Lung (tissue), 12 donors: ENCODE measurements around the gene CHRNA4. TPM values are rescaled to one million over a fixed set of nuclear protein-coding genes. Genes with fewer than 3 reads are reported as not detected.

Experiments
- ATAC-seq: fragments of 200-7000 bp; cut with Tn5 transposase; one replicate; pipeline ENCODE4 v1.9.1; 2020; ENCODE audit warnings: moderate number of reproducible peaks; ENCODE audit not compliant: insufficient read depth, low FRiP score
- DNase-seq, 3 donors: peaks; one replicate each; pipeline ENCODE4 v3.0.0-alpha.2; 2013 to 2017
- H3K27ac ChIP-seq, 2 donors: one replicate each; pipeline ENCODE4 v1.5.1; 2013; ENCODE audit warnings: mild to moderate bottlenecking in 2 of 2, moderate library complexity in 2 of 2, control low read depth in 1 of 2, inconsistent platforms in 1 of 2, low read depth in 1 of 2, low read length in 1 of 2
- H3K27me3 ChIP-seq, 3 donors: one replicate each; pipeline ENCODE4 v1.5.1; 2013; ENCODE audit warnings: low read length in 2 of 3; ENCODE audit not compliant: control insufficient read depth in 3 of 3, insufficient read depth in 3 of 3
- H3K36me3 ChIP-seq, 4 donors: one replicate each; pipeline ENCODE4 v1.5.1; 2013; ENCODE audit warnings: low read length in 4 of 4, mild to moderate bottlenecking in 1 of 4, moderate library complexity in 1 of 4; ENCODE audit not compliant: control insufficient read depth in 4 of 4, insufficient read depth in 4 of 4
- H3K4me1 ChIP-seq, 5 donors: one replicate each; pipeline ENCODE4 v1.5.1; 2013; ENCODE audit warnings: low read length in 5 of 5, mild to moderate bottlenecking in 2 of 5, moderate library complexity in 1 of 5; ENCODE audit not compliant: control insufficient read depth in 5 of 5, insufficient read depth in 5 of 5
- H3K4me3 ChIP-seq: one replicate; pipeline ENCODE4 v1.5.1; 2013; ENCODE audit warnings: mild to moderate bottlenecking, control low read depth, moderate library complexity
- H3K9ac ChIP-seq, 2 donors: one replicate each; pipeline ENCODE4 v1.5.1; 2013; ENCODE audit warnings: low read length in 2 of 2, control low read depth in 1 of 2; ENCODE audit not compliant: insufficient read depth in 1 of 2
- H3K9me3 ChIP-seq, 4 donors: one replicate each; pipeline ENCODE4 v1.5.1; 2013; ENCODE audit warnings: low read length in 3 of 4, mild to moderate bottlenecking in 1 of 4, moderate library complexity in 1 of 4; ENCODE audit not compliant: control insufficient read depth in 4 of 4, insufficient read depth in 3 of 4
- WGBS, 2 donors: extraction: QIAGEN DNeasy Blood & Tissue Kit; methylation state at CpG; one replicate each; pipeline ENCODE4 v1.1.7; 2013; 5-methylcytosine and 5-hydroxymethylcytosine counted together
- polyA plus RNA-seq, 2 donors: library from polyadenylated mRNA; stranded (reverse); fragments of 200-250 nt; gene quantifications; one replicate each; pipeline ENCODE4 v1.2.1, GENCODE V29; 2013
- total RNA-seq, 2 donors: library from RNA; depleted of rRNA in 1 of 2; stranded (reverse); fragments of >200 nt in 1 of 2; gene quantifications; one replicate each; pipeline ENCODE4 v1.2.1, GENCODE V29; 2014 to 2021
- TF ChIP-seq, protein P1 (sequence below): IDR thresholded peaks from 2 replicates; pipeline ENCODE4 v1.5.1; 2012; ENCODE audit warnings: mild to moderate bottlenecking; ENCODE audit errors: control extremely low read depth, extremely low read depth
- donor health status: control.
- donor health status: control.
- donor health status: Bipolar disorder and iron deficiency.
- donor health status: healthy.
- donor health status: DM: yes; HTN: yes; CAD: no.

Gene CHRNA4
- total and polyA plus RNA-seq, 4 donors = 0.01 to 1.1 (median 0.46) TPM

DNA sequence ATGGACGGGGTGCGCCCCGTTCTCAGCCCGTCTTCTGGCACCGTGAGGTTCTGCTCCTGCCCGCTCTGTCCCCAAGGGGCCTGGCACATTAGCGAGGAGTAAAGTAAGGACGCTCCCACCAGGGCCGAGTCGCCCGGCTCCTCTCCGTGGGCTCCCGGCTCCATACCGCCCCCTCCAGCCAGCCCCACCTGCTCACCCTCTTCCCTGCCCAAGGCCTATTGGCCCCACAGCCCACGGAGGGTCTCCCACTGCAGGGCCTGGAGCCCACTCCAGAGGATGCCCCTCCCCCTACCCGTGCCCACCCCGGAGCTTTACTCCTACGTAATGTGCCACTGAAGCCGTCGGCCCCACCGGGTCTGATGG, 47.5 kb upstream of the CHRNA4 start:
- Histone ChIP-seq H3K4me1 (peaks cover 0 to 13% (median 0%) of the 10 kb centered on the region in 5 donors), H3K27me3 (peaks cover 0 to 10% (median 0%) of the 10 kb centered on the region in 3 donors), H3K4me3 (no peak overlapping the region), H3K9ac (no peak overlapping the region), H3K27ac (no peak overlapping the region), H3K36me3 (no peaks in the 10 kb centered on the region), H3K9me3 (peaks cover 0 to 7% (median 0%) of the 10 kb centered on the region in 4 donors)
- TF ChIP-seq, protein P1, sequence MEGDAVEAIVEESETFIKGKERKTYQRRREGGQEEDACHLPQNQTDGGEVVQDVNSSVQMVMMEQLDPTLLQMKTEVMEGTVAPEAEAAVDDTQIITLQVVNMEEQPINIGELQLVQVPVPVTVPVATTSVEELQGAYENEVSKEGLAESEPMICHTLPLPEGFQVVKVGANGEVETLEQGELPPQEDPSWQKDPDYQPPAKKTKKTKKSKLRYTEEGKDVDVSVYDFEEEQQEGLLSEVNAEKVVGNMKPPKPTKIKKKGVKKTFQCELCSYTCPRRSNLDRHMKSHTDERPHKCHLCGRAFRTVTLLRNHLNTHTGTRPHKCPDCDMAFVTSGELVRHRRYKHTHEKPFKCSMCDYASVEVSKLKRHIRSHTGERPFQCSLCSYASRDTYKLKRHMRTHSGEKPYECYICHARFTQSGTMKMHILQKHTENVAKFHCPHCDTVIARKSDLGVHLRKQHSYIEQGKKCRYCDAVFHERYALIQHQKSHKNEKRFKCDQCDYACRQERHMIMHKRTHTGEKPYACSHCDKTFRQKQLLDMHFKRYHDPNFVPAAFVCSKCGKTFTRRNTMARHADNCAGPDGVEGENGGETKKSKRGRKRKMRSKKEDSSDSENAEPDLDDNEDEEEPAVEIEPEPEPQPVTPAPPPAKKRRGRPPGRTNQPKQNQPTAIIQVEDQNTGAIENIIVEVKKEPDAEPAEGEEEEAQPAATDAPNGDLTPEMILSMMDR = no peak
- ATAC-seq (no peak), DNase-seq (no peak)
- WGBS, 2 donors = 89 to 91% methylated on average over 17 to 21 of the region's 21 CpGs

DNA sequence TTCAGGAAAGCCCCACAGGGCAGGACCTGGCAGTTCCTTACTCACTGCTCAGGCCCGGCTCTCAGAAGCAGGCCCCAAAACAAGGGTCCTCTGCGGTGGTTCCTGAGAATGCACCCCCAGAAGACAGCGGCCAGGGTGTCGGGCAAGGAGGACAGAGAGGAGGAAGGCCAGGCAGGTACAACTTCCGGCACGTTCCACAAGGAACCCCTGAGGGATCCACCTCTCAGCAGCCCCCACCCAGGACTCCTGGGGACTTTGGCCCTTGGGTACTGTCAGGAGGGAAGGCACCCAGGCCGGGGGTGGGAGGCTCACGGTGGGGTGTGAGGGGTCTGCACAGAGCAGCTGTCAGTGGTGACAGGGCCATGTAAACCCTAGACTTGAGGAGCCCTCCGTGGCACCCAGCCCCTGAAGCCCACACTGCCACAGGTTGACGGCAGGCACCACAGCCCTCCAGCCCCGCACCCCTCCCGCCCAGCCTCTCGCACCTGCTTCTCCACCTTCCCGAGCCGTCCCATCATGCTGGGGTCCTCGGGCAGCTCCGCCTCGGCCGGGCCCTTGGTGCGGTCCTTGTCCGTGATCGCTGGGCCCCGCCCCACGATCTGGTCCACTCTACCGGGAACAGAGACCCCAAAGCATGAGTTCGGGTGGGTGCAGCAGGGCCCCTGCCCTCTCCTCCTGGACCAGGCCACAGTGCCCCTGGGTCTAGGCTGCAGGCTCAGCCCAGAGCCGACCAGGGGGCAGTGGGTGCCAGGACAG, 47.0 kb upstream of the CHRNA4 start:
- peaks cover 0 to 12% (median 0%) of the 10 kb centered on the region in 4 donors for H3K9me3 ChIP-seq
- DNase-seq (no peak), ATAC-seq (no peak)
- H3K4me3 ChIP-seq = no peak overlapping the region
- H3K36me3 ChIP-seq = no peaks in the 10 kb centered on the region
- no peak overlapping the region for H3K27ac ChIP-seq
- H3K27me3 ChIP-seq = peaks cover 0 to 16% (median 5%) of the 10 kb centered on the region in 3 donors
- peaks cover 0 to 13% (median 0%) of the 10 kb centered on the region in 5 donors for H3K4me1 ChIP-seq
- TF ChIP-seq, protein P1 = no peak
- H3K9ac ChIP-seq = no peak overlapping the region
- WGBS, 2 donors = 89 to 95% methylated on average over 21 to 27 of the region's 27 CpGs

DNA sequence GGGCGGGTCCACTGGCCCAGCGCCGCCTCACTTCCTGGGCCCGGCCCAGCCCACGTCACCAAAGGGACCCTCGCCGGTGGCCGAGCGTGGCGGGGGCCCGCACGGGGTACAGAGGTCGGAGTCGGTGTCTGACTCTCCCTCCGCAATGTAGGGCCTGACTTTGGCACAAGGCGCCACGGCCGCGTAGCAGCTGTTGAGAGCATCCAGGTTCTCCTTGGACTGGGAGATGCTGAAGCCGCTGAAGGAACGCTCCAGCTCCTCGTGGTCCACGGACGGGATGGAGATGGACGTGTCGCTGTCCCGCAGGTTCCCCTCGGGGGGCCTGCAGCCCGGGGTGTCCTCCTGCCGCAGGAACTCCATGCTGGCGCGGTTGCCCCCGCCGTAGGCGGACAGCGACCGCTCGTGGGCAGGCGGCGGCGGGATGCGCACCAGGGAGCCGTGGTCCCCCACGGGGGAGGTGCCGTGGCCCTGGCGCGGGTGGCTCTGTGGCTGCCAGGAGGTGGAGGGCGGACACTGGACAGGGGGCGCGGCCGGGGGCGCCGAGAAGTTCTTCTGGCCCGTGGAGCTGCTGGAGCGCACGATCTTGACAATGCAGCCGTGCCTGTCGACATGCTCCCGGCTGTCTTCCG, 45.6 kb upstream of the CHRNA4 start:
- Histone ChIP-seq H3K4me1 (peaks cover 0 to under 1% (median 0%) of the 10 kb centered on the region in 5 donors), H3K9ac (no peak overlapping the region), H3K27ac (no peak overlapping the region), H3K36me3 (no peaks in the 10 kb centered on the region), H3K4me3 (no peak overlapping the region), H3K27me3 (peaks cover 0 to 12% (median 5%) of the 10 kb centered on the region in 3 donors), H3K9me3 (peaks cover 0 to 12% (median 0%) of the 10 kb centered on the region in 4 donors)
- DNase-seq (no peak), ATAC-seq (no peak)
- WGBS, 2 donors = 93 to 95% methylated on average over 58 to 60 of the region's 60 CpGs
- TF ChIP-seq, protein P1 = no peak
